Measurements from ENCODE around the gene KIRREL3. TPM values are rescaled to one million over a fixed set of nuclear protein-coding genes. Genes with fewer than 3 reads are reported as not detected.

KIRREL3 gene
- total and polyA plus RNA-seq, 2 donors (not counting 3 experiments of a cell fraction or from before 2014, with no cell fraction given), result not detected

DNA sequence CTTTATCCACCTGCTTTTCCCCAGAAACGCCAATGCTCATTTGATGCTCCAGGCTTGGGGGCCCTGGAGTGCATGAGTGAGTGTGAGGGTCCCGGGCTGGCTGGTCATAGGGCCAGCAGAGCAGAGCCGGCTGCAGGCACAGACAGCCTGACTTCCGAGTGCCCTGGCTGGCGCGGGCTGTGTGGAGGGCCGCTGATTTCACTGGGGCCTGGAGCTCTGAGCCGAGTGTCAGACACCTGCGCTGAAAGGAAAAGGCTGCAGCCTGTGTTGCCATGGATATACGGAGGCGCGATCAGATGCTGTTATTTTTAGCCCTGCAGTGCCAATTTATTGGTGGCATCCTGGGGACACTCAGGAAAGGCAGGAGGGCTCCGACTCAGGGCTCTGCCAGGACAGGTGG lies 557.5 kb downstream of the KIRREL3 start:
- Histone ChIP-seq H3K27ac (ENCODE audit: insufficient read depth, low read depth, low read length) (no peak overlapping the region), H3K4me2 (ENCODE audit: insufficient read depth, low read length) (no peak overlapping the region), H4K20me1 (replicated peaks; ENCODE audit: control insufficient read depth, extremely low read depth, insufficient read depth, low read length) (no peaks in the 10 kb centered on the region), H3K27me3 (ENCODE audit: control insufficient read depth in 2 of 2, insufficient read depth in 2 of 2, low read length in 2 of 2) (no peaks in the 10 kb centered on the region), H3K4me3 (replicated peaks in 1 of 3; ENCODE audit: insufficient read depth in 1 of 3, low read depth in 1 of 3, low read length in 3 of 3) (no peak overlapping the region), H3K9me1 (replicated peaks; ENCODE audit: control insufficient read depth, extremely low read depth, insufficient read depth, low read length) (no peaks in the 10 kb centered on the region), H3K4me1 (ENCODE audit: control insufficient read depth, extremely low read depth, insufficient read depth, low read length) (no peaks in the 10 kb centered on the region), H3K36me3 (ENCODE audit: control insufficient read depth in 2 of 2, extremely low read depth in 1 of 2, insufficient read depth in 2 of 2, low read length in 2 of 2) (no peaks in the 10 kb centered on the region), H3K9me3 (replicated peaks; ENCODE audit: control insufficient read depth, insufficient read depth, low read length) (no peaks in the 10 kb centered on the region), H2AFZ (ENCODE audit: low read depth, low read length) (no peak overlapping the region), H3K79me2 (ENCODE audit: control insufficient read depth, insufficient read depth, low read length) (no peaks in the 10 kb centered on the region), H3K9ac (replicated peaks; ENCODE audit: extremely low read depth, insufficient read depth, low read length) (no peak overlapping the region)
- FAIRE-seq, result no peak
- DNase-seq (ENCODE audit: low read depth, low spot score), result no peak
- TF ChIP-seq, protein P1, sequence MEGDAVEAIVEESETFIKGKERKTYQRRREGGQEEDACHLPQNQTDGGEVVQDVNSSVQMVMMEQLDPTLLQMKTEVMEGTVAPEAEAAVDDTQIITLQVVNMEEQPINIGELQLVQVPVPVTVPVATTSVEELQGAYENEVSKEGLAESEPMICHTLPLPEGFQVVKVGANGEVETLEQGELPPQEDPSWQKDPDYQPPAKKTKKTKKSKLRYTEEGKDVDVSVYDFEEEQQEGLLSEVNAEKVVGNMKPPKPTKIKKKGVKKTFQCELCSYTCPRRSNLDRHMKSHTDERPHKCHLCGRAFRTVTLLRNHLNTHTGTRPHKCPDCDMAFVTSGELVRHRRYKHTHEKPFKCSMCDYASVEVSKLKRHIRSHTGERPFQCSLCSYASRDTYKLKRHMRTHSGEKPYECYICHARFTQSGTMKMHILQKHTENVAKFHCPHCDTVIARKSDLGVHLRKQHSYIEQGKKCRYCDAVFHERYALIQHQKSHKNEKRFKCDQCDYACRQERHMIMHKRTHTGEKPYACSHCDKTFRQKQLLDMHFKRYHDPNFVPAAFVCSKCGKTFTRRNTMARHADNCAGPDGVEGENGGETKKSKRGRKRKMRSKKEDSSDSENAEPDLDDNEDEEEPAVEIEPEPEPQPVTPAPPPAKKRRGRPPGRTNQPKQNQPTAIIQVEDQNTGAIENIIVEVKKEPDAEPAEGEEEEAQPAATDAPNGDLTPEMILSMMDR (IDR thresholded peaks at IDR 0.05; ENCODE audit: extremely low read depth in 1 of 2, insufficient read depth in 1 of 2, low read depth in 1 of 2, low read length in 2 of 2), result no peak
- TF ChIP-seq EZH2 (IDR thresholded peaks at IDR 0.05; ENCODE audit: borderline replicate concordance, low read depth, low read length, severe bottlenecking), result no peak
- TF ChIP-seq, protein P2, sequence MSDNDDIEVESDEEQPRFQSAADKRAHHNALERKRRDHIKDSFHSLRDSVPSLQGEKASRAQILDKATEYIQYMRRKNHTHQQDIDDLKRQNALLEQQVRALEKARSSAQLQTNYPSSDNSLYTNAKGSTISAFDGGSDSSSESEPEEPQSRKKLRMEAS (IDR thresholded peaks at IDR 0.05; ENCODE audit: insufficient read depth, insufficient read length), result no peak
- intact Hi-C loops (cut with micrococcal nuclease), result loop anchor here (5.0 kb wide), 1 partner anchor 144 kb away; no protein-coding TSS in a partner anchor
- no TSS peak for BruUV-seq (replicated peaks)
- POLR2A ChIA-PET, result interaction anchor here (0.5 kb wide), 1 partner anchor 23 kb away, joined by 3 read pairs; no protein-coding TSS in a partner anchor
- dilution Hi-C loops (cut with MboI; ENCODE audit: extremely low pct_ligation_motif_present, low sequenced_read_pairs), result no loop called here
- CTCF ChIA-PET, result interaction anchor here (0.9 to 10.1 kb wide), 7 partner anchors 9 to 1579 kb away, joined by 3 to 231 read pairs (median 39); no protein-coding TSS in a partner anchor

Data from endothelial cell of umbilical vein (primary cell).